HepG2 (cell line): ENCODE results near the gene IL17RA. TPM values are rescaled to one million over a fixed set of nuclear protein-coding genes. Genes with fewer than 3 reads are reported as not detected.

Experiments used
- ATAC-seq: fragments of 200-7000 bp; cut with Tn5 transposase; 3 replicates; pipeline ENCODE4 v1.9.1; 2020; ENCODE audit warnings: mild to moderate bottlenecking, moderate library complexity
- BruUV-seq: library from RNA; stranded (reverse); fragments of 400-500 nt; replicated peaks from 2 replicates; lab custom pipeline; 2021; lab: Mats Ljungman, UMichigan
- CTCF ChIA-PET: fragments of 300-600 bp; formaldehyde crosslinking; extraction: SDS; loops from one replicate; lab custom pipeline; 2021; ENCODE audit warnings: low total read pairs, inconsistent platforms, low intra/inter-chr PET ratio; lab: Yijun Ruan, JAX
- POLR2A ChIA-PET: fragments of 350-600 bp; sonication (Branson Sonifier 250); formaldehyde crosslinking; loops from one replicate; lab custom pipeline; 2020; ENCODE audit warnings: antibody characterized with exemption, inconsistent platforms; lab: Yijun Ruan, JAX
- DNase-seq: peaks from one replicate; pipeline ENCODE4 v3.0.0-alpha.2; 2015; ENCODE audit warnings: low spot score
- FAIRE-seq: peaks from 3 replicates; lab custom pipeline; 2011; peaks lifted over from hg19 to GRCh38; lab: Jason Lieb, UNC
- H2AFZ ChIP-seq: one replicate; pipeline ENCODE4 v1.6.1; 2011; ENCODE audit warnings: low read length, inconsistent platforms
- H3K27ac ChIP-seq: fragments of 300-600 bp; 3 replicates; pipeline ENCODE4 v1.8.0; 2011; ENCODE audit warnings: mixed run types, mild to moderate bottlenecking, mixed read lengths, low read length, inconsistent platforms; ENCODE audit not compliant: insufficient read depth; ENCODE audit errors: extremely low read length
- H3K27me3 ChIP-seq, 2 experiments: fragments of 200-600 bp in 1 of 2; 2 replicates in 1 of 2; 3 replicates in 1 of 2; pipeline versions ENCODE4 v1.6.0 to v1.8.0; 2011; ENCODE audit warnings: low read length in 2 of 2, mild to moderate bottlenecking in 2 of 2, moderate library complexity in 2 of 2, inconsistent platforms in 1 of 2; ENCODE audit not compliant: insufficient read depth in 2 of 2, control insufficient read depth in 1 of 2
- H3K36me3 ChIP-seq, 2 experiments: fragments of 200-600 bp in 1 of 2; replicated peaks in 1 of 2; 2 replicates in 1 of 2; 3 replicates in 1 of 2; pipeline versions ENCODE4 v1.5.1 to v1.8.0; 2011; ENCODE audit warnings: low read length in 2 of 2, inconsistent platforms in 1 of 2; ENCODE audit not compliant: insufficient read depth in 2 of 2, control insufficient read depth in 1 of 2
- H3K4me1 ChIP-seq: 2 replicates; pipeline ENCODE4 v1.5.1; 2012; ENCODE audit warnings: low read length, inconsistent platforms; ENCODE audit not compliant: insufficient read depth
- H3K4me2 ChIP-seq: 2 replicates; pipeline ENCODE4 v1.6.0; 2011; ENCODE audit warnings: low read depth, low read length, inconsistent platforms
- H3K4me3 ChIP-seq, 3 experiments: fragments of 200-600 bp in 1 of 3; sonication (generic), shearing (Covaris generic) in 1 of 3; replicated peaks in 1 of 3; 2 replicates each; pipeline ENCODE4 v1.5.1; 2011 to 2016; ENCODE audit warnings: low read length in 3 of 3, inconsistent platforms in 2 of 3, low read depth in 2 of 3, mild to moderate bottlenecking in 2 of 3, control low read depth in 1 of 3, mixed read lengths in 1 of 3; ENCODE audit not compliant: insufficient read depth in 1 of 3
- H3K79me2 ChIP-seq: one replicate; pipeline ENCODE4 v1.6.1; 2011; ENCODE audit warnings: low read length, inconsistent platforms; ENCODE audit not compliant: insufficient read depth
- H3K9ac ChIP-seq: 2 replicates; pipeline ENCODE4 v1.6.0; 2011; ENCODE audit warnings: mild to moderate bottlenecking, low read depth, low read length, inconsistent platforms; ENCODE audit not compliant: insufficient read depth
- H3K9me3 ChIP-seq: 2 replicates; pipeline ENCODE4 v1.5.1; 2012; ENCODE audit warnings: mild to moderate bottlenecking, low read length
- H4K20me1 ChIP-seq: 2 replicates; pipeline ENCODE4 v1.6.0; 2011; ENCODE audit warnings: inconsistent platforms, mild to moderate bottlenecking, low read length, moderate library complexity; ENCODE audit not compliant: insufficient read depth
- ARID2 ChIP-seq: sonication (generic); formaldehyde crosslinking; IDR thresholded peaks from 2 replicates; pipeline ENCODE4 v1.8.1; 2022; ENCODE audit warnings: mild to moderate bottlenecking, missing genetic modification reagents, borderline replicate concordance
- DNMT1 ChIP-seq: sonication (generic); formaldehyde crosslinking; IDR thresholded peaks from 2 replicates; pipeline ENCODE4 v1.5.1; 2020; ENCODE audit warnings: mild to moderate bottlenecking, missing genetic modification reagents
- FOSL2 ChIP-seq: sonication (generic); formaldehyde crosslinking; IDR thresholded peaks from 2 replicates; pipeline ENCODE4 v1.4.0; 2020; ENCODE audit warnings: missing genetic modification reagents
- FOXK2 ChIP-seq: fragments of 450-650 bp; IDR thresholded peaks from 2 replicates; pipeline ENCODE4 v1.6.1; 2016
- GTF3A ChIP-seq: sonication (generic); formaldehyde crosslinking; conservative IDR thresholded peaks from 2 replicates; pipeline ENCODE4 v1.4.0; 2020; ENCODE audit warnings: mild to moderate bottlenecking, missing genetic modification reagents
- HNF4A ChIP-seq: sonication (generic); formaldehyde crosslinking; IDR thresholded peaks from 2 replicates; pipeline ENCODE4 v1.4.0; 2020; ENCODE audit warnings: missing genetic modification reagents
- HNRNPH1 ChIP-seq: fragments of 200-400 bp; formaldehyde crosslinking; optimal IDR thresholded peaks from 2 replicates; pipeline ENCODE3; 2017; ENCODE audit warnings: mild to moderate bottlenecking, low read depth, low read length
- JUN ChIP-seq: sonication (generic); formaldehyde crosslinking; IDR thresholded peaks from 2 replicates; pipeline ENCODE4 v1.4.0; 2020; ENCODE audit warnings: mild to moderate bottlenecking, missing genetic modification reagents
- MLX ChIP-seq: IDR thresholded peaks from 2 replicates; pipeline ENCODE4 v1.6.1; 2016
- RARG ChIP-seq: sonication (generic); formaldehyde crosslinking; IDR thresholded peaks from 2 replicates; pipeline ENCODE4 v1.4.0; 2020; ENCODE audit warnings: low read depth, mild to moderate bottlenecking, missing genetic modification reagents
- SMAD3 ChIP-seq: sonication (generic); formaldehyde crosslinking; IDR thresholded peaks from 2 replicates; pipeline ENCODE4 v1.4.0; 2020; ENCODE audit warnings: missing genetic modification reagents
- SP4 ChIP-seq: sonication (generic); formaldehyde crosslinking; IDR thresholded peaks from 2 replicates; pipeline ENCODE4 v1.8.1; 2023; ENCODE audit warnings: mild to moderate bottlenecking, missing genetic modification reagents
- TBL1XR1 ChIP-seq: fragments of 150-350 bp; IDR thresholded peaks from 2 replicates; pipeline ENCODE4 v1.6.1; 2014; ENCODE audit warnings: borderline replicate concordance, low read length; ENCODE audit not compliant: partially characterized antibody
- TERF1 ChIP-seq: sonication (generic); formaldehyde crosslinking; IDR thresholded peaks from 2 replicates; pipeline ENCODE4 v1.8.0; 2022; ENCODE audit warnings: mild to moderate bottlenecking, missing genetic modification reagents, moderate library complexity
- TP53 ChIP-seq: sonication (generic); formaldehyde crosslinking; conservative IDR thresholded peaks from 2 replicates; pipeline ENCODE4 v1.4.0; 2020; ENCODE audit warnings: missing genetic modification reagents
- ZBTB38 ChIP-seq: sonication (generic); formaldehyde crosslinking; IDR thresholded peaks from 2 replicates; pipeline ENCODE4 v1.5.1; 2020; ENCODE audit warnings: mild to moderate bottlenecking, missing genetic modification reagents
- ZNF10 ChIP-seq: sonication (generic); formaldehyde crosslinking; IDR thresholded peaks from 2 replicates; pipeline ENCODE4 v1.4.0; 2020; ENCODE audit warnings: mild to moderate bottlenecking, low read depth, missing genetic modification reagents, borderline replicate concordance
- ZNF296 ChIP-seq: sonication (generic); formaldehyde crosslinking; conservative IDR thresholded peaks from 2 replicates; pipeline ENCODE4 v1.5.0; 2020; ENCODE audit warnings: mild to moderate bottlenecking, missing genetic modification reagents
- ZNF33A ChIP-seq: sonication (generic); formaldehyde crosslinking; IDR thresholded peaks from 2 replicates; pipeline ENCODE4 v1.5.1; 2020; ENCODE audit warnings: missing genetic modification reagents, mild to moderate bottlenecking, moderate library complexity, borderline replicate concordance
- ZNF7 ChIP-seq: IDR thresholded peaks from 2 replicates; pipeline ENCODE4 v1.6.1; 2016; ENCODE audit warnings: missing biosample characterization, missing genetic modification reagents
- ZNF879 ChIP-seq: sonication (generic); formaldehyde crosslinking; IDR thresholded peaks from 2 replicates; pipeline ENCODE4 v1.8.1; 2023; ENCODE audit warnings: missing genetic modification reagents
- WGBS: methylation state at CpG from one replicate; pipeline ENCODE4 v1.1.6; 2017; ENCODE audit warnings: low lambda C conversion rate; 5-methylcytosine and 5-hydroxymethylcytosine counted together
- in situ Hi-C: cut with HindIII; loops from 2 replicates; pipeline ENCODE4 v1.10.0; 2017; ENCODE audit warnings: low pct_unique_long_range_greater_than_20kb; ENCODE audit not compliant: extremely low pct_ligation_motif_present
- intact Hi-C: fragments of 100-400 bp; cut with micrococcal nuclease; formaldehyde crosslinking; loops from one replicate; pipeline ENCODE4 v1.10.0; 2022; ENCODE audit not compliant: unreplicated experiment
- polyA plus RNA-seq, 8 experiments: library from polyadenylated mRNA; depleted of rRNA in 3 of 8; stranded (reverse) in 7 of 8; unstranded in 1 of 8; fragments of >200 nt; fragmentation: Illumina TruSeq in 4 of 8; extraction: Trizol in 4 of 8; gene quantifications; 2 replicates each; pipeline versions ENCODE4 v1.2.1 to v1.2.3, GENCODE V29; 2011 to 2016; ENCODE audit warnings: low read depth in 4 of 8, missing spikeins in 1 of 8, mixed read lengths in 1 of 8; ENCODE audit not compliant: insufficient read depth in 1 of 8
- total RNA-seq, 5 experiments: library from RNA; depleted of rRNA; stranded (reverse); fragments of >200 nt; fragmentation: Illumina TruSeq; extraction: Trizol; gene quantifications; 2 replicates each; pipeline ENCODE4 v1.2.3, GENCODE V29; 2016; ENCODE audit warnings: low read depth in 1 of 5

IL17RA gene
- total and polyA plus RNA-seq, 2 of the 13 experiments (the other 11 are each of a cell fraction or from before 2014, with no cell fraction given): 2.5 to 8.2 TPM

GRCh38 chr22:17114173-17114897 lies 29.5 kb downstream of the IL17RA start:
- TF ChIP-seq DNMT1 (no peak), ZBTB38 (CRISPR knock-in tag) (no peak), GTF3A (CRISPR knock-in tag) (no peak), ARID2 (CRISPR knock-in tag) (no peak), ZNF879 (CRISPR knock-in tag) (no peak), TBL1XR1 (no peak), FOXK2 (no peak)
- H3K9me3 ChIP-seq: no peaks in the 10 kb centered on the region
- POLR2A ChIA-PET: no interaction called here
- no peak for ATAC-seq
- H2AFZ ChIP-seq: no peak overlapping the region
- H3K79me2 ChIP-seq: no peaks in the 10 kb centered on the region
- no peaks in the 10 kb centered on the region for H3K36me3 ChIP-seq
- H3K27me3 ChIP-seq: peaks cover 3 to 29% of the 10 kb centered on the region in 2 experiments; a peak in 3 of 5 replicates
- H4K20me1 ChIP-seq: no peaks in the 10 kb centered on the region
- DNase-seq: no peak
- BruUV-seq: no TSS peak
- no peak for FAIRE-seq
- H3K4me2 ChIP-seq: no peak overlapping the region
- intact Hi-C loops (no loop called here), in situ Hi-C loops (no loop called here)
- CTCF ChIA-PET: no interaction called here
- no peaks in the 10 kb centered on the region for H3K4me1 ChIP-seq
- WGBS: 13% methylated on average over 9 of the region's 13 CpGs
- H3K27ac ChIP-seq: no peak overlapping the region
- no peak overlapping the region for H3K4me3 ChIP-seq
- H3K9ac ChIP-seq: no peak overlapping the region

- no TSS peak for BruUV-seq
- no peaks in the 10 kb centered on the region for H3K4me1 ChIP-seq
- H3K79me2 ChIP-seq: no peaks in the 10 kb centered on the region
- in situ Hi-C loops: no loop called here
- WGBS: 36% methylated on average over 6 of the region's 9 CpGs
- no peaks in the 10 kb centered on the region for H3K36me3 ChIP-seq
- DNase-seq (no peak), ATAC-seq (no peak), FAIRE-seq (no peak)
- CTCF ChIA-PET: no interaction called here
- POLR2A ChIA-PET: no interaction called here
- H3K9me3 ChIP-seq: no peaks in the 10 kb centered on the region
- H3K27ac ChIP-seq: no peak overlapping the region
- H3K4me2 ChIP-seq: no peak overlapping the region
- H3K4me3 ChIP-seq: no peak overlapping the region
- H4K20me1 ChIP-seq: no peaks in the 10 kb centered on the region
- intact Hi-C loops: no loop called here
- no peak overlapping the region for H3K9ac ChIP-seq
- no peak overlapping the region for H2AFZ ChIP-seq
- H3K27me3 ChIP-seq: peaks cover 3 to 29% of the 10 kb centered on the region in 2 experiments; a peak in 4 of 5 replicates
- TF ChIP-seq ZNF33A (CRISPR knock-in tag): no peak
- no peak for TF ChIP-seq TP53 (CRISPR knock-in tag)
- no peak for TF ChIP-seq FOSL2 (CRISPR knock-in tag)
- no peak for TF ChIP-seq ZNF296
- no peak for TF ChIP-seq ZNF7 (CRISPR knock-in tag)
- TF ChIP-seq HNF4A (CRISPR knock-in tag): no peak
- no peak for TF ChIP-seq MLX
- TF ChIP-seq JUN (CRISPR knock-in tag): no peak
- no peak for TF ChIP-seq TERF1 (CRISPR knock-in tag)
- TF ChIP-seq RARG (CRISPR knock-in tag): no peak
- TF ChIP-seq HNRNPH1: no peak
- TF ChIP-seq ZNF10 (CRISPR knock-in tag): no peak
- TF ChIP-seq SMAD3 (CRISPR knock-in tag): no peak
- TF ChIP-seq SP4: no peak
Observed at GRCh38 chr22:17114898-17115235, 30.1 kb downstream of the IL17RA start.
